Renal cortex interstitium (tissue), 15 donors: ENCODE results near the gene POTEB. TPM values are rescaled to one million over a fixed set of nuclear protein-coding genes. Genes with fewer than 3 reads are reported as not detected.
"Not testable (repeated sequence)": the region's sequence is repeated elsewhere in the genome, so short reads cannot be mapped to it uniquely, and the experiment has no call there.

Experiments
- DNase-seq, 11 donors: peaks; one replicate each; pipeline ENCODE4 v3.0.0-alpha.2; 2013; ENCODE audit warnings: low read depth in 9 of 11, low spot score in 4 of 11; ENCODE audit errors: extremely low read depth in 1 of 11
- long read RNA-seq, 16 experiments: transcript quantifications; one replicate each; lab custom pipeline, GENCODE V29; 2026
- polyA plus RNA-seq, 3 donors: library from polyadenylated mRNA; unstranded; fragments of 120-200 nt; gene quantifications; one replicate each; pipeline ENCODE4 v1.2.1, GENCODE V29; 2013; ENCODE audit not compliant: insufficient read length in 3 of 3

POTEB gene
- not detected for polyA plus RNA-seq
- long read RNA-seq, donor 1, result 0 reads
- long read RNA-seq, donor 2, result 0 reads
- long read RNA-seq, donor 3, result 0 reads
- long read RNA-seq, donor 4, result 0 reads
- long read RNA-seq, donor 5, result 0 reads
- long read RNA-seq, donor 6, result 0 reads
- long read RNA-seq, donor 7, result 0 reads
- long read RNA-seq, donor 8, result 0 reads
- long read RNA-seq, donor 9, result 0 reads
- long read RNA-seq, donor 10, result 0 reads
- long read RNA-seq, donor 11, result 0 reads
- long read RNA-seq, donor 12, result 0 reads
- long read RNA-seq, donor 13, result 0 reads
- long read RNA-seq, donor 14, result 0 reads
- long read RNA-seq, donor 15, result 0 reads
- long read RNA-seq, donor 16, result 0 reads

DNA sequence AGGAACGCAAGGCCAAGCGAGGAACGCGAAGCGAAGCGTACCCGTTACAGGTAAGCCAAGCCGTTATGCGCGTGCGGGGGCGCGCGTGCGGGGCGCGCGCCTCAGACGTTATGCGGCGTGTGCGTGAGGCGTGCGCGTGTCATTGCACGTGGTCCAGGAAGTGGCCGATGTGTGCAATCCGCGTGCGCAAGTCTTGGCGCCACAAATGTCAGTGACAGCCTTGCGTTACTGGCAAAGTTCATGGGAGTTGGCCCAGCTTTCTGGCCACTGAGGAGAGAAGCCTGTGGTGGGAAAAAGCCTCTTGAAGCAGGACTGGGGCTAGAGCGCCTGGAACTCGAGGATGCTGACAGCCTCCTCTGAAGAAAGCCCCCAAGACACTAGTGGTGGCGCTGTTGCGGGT, at the start of gene POTEB:
Gene POTEB (minus strand): TSS at position 101 of the 400 bp plus-strand sequence. CDS start 489 bp downstream, outside the sequence.
- not testable (repeated sequence) for DNase-seq

DNA sequence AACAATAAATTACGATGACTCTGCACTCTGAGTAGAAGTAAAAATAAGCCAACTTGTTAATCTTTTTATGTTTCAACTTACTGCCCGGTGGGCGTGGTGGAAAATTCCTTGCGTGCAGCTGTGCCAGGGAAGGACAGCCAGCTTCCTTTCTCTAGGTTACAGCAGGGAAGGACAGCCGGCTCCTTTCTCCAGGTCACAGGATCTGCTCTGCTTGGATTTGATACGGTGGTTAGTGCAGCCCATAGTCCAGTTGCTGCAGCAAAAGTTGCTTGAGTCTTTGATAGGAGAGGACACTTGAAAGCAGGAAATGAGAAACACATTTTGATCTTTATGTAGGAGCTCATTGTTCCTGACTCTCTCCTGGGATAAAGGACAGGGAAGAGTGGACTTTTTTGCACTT, 13.4 kb upstream of the POTEB start:
- DNase-seq, result not testable (repeated sequence)

DNA sequence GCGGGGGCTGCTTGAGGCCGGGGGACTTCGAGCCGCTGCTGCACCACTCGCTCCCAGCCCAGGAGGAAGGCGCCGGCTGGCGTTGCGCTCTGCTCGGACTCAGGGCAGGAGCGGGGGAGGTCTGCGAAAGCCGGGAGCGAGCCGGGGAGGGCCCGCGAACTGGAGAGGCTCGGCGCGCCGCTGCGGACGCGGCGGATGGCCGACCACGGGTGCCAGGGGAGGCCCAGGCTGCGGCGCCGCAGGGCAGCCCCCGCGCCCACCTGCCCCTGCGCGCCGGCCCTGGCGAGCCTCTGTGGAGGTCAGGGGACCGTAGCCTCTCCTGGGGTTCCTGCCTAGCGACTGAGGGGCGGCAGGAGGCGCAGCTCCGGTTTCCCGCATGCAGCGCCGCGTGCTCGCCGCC, 12.0 kb upstream of the POTEB start:
- not testable (repeated sequence) for DNase-seq

DNA sequence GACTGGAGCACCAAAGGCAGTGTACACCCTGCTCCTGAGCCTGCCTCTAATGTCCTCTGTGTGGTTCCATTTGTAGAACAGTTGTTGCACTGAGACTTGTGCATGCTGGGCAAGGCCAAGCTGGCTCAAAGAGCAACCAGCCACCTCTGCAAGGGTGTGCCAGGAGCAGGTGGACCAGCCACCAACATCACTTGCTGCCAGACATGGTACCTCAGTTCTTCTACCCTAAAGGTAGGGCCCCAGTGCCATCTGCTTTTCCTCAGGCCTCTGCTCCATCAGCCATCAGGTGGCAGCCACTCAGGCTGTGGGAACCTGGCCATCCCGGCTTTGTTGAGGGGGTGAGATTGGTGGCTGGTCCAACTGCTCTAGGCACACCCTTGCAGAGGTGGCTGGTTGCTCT, 38.7 kb downstream of the POTEB start:
- not testable (repeated sequence) for DNase-seq

Other genes starting within 250 kb of the POTEB start
- gene OR4M2, start 202.8 kb upstream of the POTEB start, polyA plus RNA-seq, result not detected